DND-41 (cell line): ENCODE measurements around the gene UNC45A.

Experiments
- ATAC-seq: fragments of 200-7000 bp; cut with Tn5 transposase; 3 replicates; pipeline ENCODE4 v1.9.1; 2021; ENCODE audit warnings: low read depth; ENCODE audit not compliant: insufficient read depth
- DNase-seq: peaks from one replicate; pipeline ENCODE4 v3.0.0-alpha.2; 2020
- H2AFZ ChIP-seq: 2 replicates; pipeline ENCODE4 v1.6.0; 2012; ENCODE audit warnings: low read depth, low read length
- H3K27ac ChIP-seq: 2 replicates; pipeline ENCODE4 v1.5.1; 2012; ENCODE audit warnings: low read length, inconsistent platforms
- H3K27me3 ChIP-seq: fragments of 200-600 bp; sonication (generic); 2 replicates; pipeline ENCODE4 v1.6.0; 2012; ENCODE audit warnings: low read length, mild to moderate bottlenecking, inconsistent platforms; ENCODE audit not compliant: insufficient read depth, poor library complexity
- H3K36me3 ChIP-seq: 2 replicates; pipeline ENCODE4 v1.5.1; 2012; ENCODE audit warnings: low read length, inconsistent platforms; ENCODE audit not compliant: insufficient read depth
- H3K4me1 ChIP-seq: 2 replicates; pipeline ENCODE4 v1.5.1; 2012; ENCODE audit warnings: mild to moderate bottlenecking, low read length; ENCODE audit not compliant: insufficient read depth
- H3K4me2 ChIP-seq: 2 replicates; pipeline ENCODE4 v1.6.0; 2012; ENCODE audit warnings: mild to moderate bottlenecking, moderate library complexity, low read length, inconsistent platforms; ENCODE audit not compliant: insufficient read depth
- H3K4me3 ChIP-seq, 2 experiments: fragments of 200-600 bp in 1 of 2; shearing (Covaris generic) in 1 of 2; 2 replicates each; pipeline ENCODE4 v1.5.1; 2012 to 2016; ENCODE audit warnings: inconsistent platforms in 2 of 2, low read length in 2 of 2, mild to moderate bottlenecking in 2 of 2, low read depth in 1 of 2, moderate library complexity in 1 of 2
- H3K79me2 ChIP-seq: 2 replicates; pipeline ENCODE4 v1.6.0; 2012; ENCODE audit warnings: low read length, inconsistent platforms; ENCODE audit not compliant: insufficient read depth
- H3K9ac ChIP-seq: 2 replicates; pipeline ENCODE4 v1.6.0; 2012; ENCODE audit warnings: low read depth, mild to moderate bottlenecking, inconsistent platforms, low read length, moderate library complexity
- H3K9me3 ChIP-seq: 2 replicates; pipeline ENCODE4 v1.5.1; 2012; ENCODE audit warnings: low read length, moderate library complexity, mild to moderate bottlenecking, inconsistent platforms; ENCODE audit not compliant: insufficient read depth, severe bottlenecking
- H4K20me1 ChIP-seq: 2 replicates; pipeline ENCODE4 v1.6.0; 2012; ENCODE audit warnings: low read length; ENCODE audit not compliant: insufficient read depth
- EZH2 ChIP-seq: IDR thresholded peaks from 3 replicates; pipeline ENCODE4 v1.6.1; 2012; ENCODE audit warnings: borderline replicate concordance, low read depth, mild to moderate bottlenecking, moderate library complexity, low read length, inconsistent platforms; ENCODE audit not compliant: severe bottlenecking
- TF ChIP-seq, protein P1 (sequence below): IDR thresholded peaks from 2 replicates; pipeline ENCODE4 v1.5.1; 2012; ENCODE audit warnings: borderline replicate concordance, low read length, moderate library complexity, mild to moderate bottlenecking; ENCODE audit not compliant: poor library complexity, severe bottlenecking; ENCODE audit errors: extremely low read depth

The UNC45A gene

DNA sequence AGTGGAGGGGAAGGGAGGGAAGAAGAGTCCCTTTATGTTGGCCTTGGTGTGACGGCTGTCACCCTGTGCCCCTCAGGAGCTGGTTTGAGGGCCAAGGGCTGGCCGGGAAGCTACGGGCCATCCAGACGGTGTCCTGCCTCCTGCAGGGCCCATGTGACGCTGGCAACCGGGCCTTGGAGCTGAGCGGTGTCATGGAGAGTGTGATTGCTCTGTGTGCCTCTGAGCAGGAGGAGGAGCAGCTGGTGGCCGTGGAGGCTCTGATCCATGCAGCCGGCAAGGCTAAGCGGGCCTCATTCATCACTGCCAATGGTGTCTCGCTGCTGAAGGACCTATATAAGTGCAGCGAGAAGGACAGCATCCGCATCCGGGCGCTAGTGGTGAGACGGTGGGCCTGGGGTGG lies 11.5 kb downstream of the UNC45A start:
- no peaks in the 10 kb centered on the region for H4K20me1 ChIP-seq
- H3K4me2 ChIP-seq, result no peak overlapping the region
- no peak for ATAC-seq

DNA sequence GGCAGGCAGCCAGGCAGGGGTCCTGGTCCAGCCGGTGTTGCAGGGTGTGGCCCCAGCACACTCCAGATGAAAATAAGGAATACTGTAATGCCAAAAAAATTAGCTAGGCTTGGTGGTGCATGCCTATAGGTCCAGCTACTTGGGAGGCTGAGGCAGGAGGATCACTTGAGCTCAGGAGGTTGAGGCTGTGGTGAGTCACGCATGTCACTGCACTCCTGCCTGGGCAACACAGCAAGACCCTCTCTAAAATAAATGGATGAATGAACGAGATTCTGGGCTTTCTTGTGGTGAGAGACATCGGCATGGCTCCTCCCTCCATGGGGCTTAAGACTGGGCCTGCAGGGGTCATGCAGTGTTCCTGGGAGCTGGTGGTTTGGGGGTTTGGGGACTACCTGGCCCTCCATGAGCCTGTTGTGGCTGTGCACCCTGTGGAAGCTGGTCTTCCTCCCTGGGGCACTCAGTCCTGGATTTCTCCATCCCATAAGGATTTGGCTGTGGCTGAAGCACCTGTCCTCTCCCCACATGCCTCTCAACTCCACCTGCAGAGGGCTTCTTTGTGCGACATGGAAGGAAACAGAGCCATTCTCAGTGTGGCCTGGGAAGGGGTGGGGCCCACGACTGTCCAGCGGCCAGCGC lies 12.0 kb downstream of the UNC45A start:
- H3K9ac ChIP-seq, result no peak overlapping the region
- no peak overlapping the region for H2AFZ ChIP-seq
- H3K4me3 ChIP-seq, result no peak overlapping the region
- H3K9me3 ChIP-seq, result no peaks in the 10 kb centered on the region
- H3K4me1 ChIP-seq, result no peaks in the 10 kb centered on the region
- H3K27ac ChIP-seq, result no peak overlapping the region
- DNase-seq (no peak), ATAC-seq (no peak)
- no peak for TF ChIP-seq EZH2
- TF ChIP-seq, protein P1, sequence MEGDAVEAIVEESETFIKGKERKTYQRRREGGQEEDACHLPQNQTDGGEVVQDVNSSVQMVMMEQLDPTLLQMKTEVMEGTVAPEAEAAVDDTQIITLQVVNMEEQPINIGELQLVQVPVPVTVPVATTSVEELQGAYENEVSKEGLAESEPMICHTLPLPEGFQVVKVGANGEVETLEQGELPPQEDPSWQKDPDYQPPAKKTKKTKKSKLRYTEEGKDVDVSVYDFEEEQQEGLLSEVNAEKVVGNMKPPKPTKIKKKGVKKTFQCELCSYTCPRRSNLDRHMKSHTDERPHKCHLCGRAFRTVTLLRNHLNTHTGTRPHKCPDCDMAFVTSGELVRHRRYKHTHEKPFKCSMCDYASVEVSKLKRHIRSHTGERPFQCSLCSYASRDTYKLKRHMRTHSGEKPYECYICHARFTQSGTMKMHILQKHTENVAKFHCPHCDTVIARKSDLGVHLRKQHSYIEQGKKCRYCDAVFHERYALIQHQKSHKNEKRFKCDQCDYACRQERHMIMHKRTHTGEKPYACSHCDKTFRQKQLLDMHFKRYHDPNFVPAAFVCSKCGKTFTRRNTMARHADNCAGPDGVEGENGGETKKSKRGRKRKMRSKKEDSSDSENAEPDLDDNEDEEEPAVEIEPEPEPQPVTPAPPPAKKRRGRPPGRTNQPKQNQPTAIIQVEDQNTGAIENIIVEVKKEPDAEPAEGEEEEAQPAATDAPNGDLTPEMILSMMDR, result no peak
- no peaks in the 10 kb centered on the region for H3K27me3 ChIP-seq
- H3K4me2 ChIP-seq, result no peak overlapping the region
- H3K79me2 ChIP-seq, result no peaks in the 10 kb centered on the region
- peaks cover 85% of the 10 kb centered on the region for H3K36me3 ChIP-seq
- no peaks in the 10 kb centered on the region for H4K20me1 ChIP-seq

More for the DNA sequence above, 11.5 kb downstream of the UNC45A start:
- Histone ChIP-seq H3K36me3 (peaks cover 83% of the 10 kb centered on the region), H3K4me1 (no peaks in the 10 kb centered on the region), H2AFZ (no peak overlapping the region), H3K27me3 (no peaks in the 10 kb centered on the region), H3K9ac (no peak overlapping the region), H3K79me2 (no peaks in the 10 kb centered on the region), H3K4me3 (no peak overlapping the region), H3K9me3 (no peaks in the 10 kb centered on the region), H3K27ac (no peak overlapping the region)
- no peak for TF ChIP-seq EZH2
- TF ChIP-seq, protein P1, result no peak
- no peak for DNase-seq

DNA sequence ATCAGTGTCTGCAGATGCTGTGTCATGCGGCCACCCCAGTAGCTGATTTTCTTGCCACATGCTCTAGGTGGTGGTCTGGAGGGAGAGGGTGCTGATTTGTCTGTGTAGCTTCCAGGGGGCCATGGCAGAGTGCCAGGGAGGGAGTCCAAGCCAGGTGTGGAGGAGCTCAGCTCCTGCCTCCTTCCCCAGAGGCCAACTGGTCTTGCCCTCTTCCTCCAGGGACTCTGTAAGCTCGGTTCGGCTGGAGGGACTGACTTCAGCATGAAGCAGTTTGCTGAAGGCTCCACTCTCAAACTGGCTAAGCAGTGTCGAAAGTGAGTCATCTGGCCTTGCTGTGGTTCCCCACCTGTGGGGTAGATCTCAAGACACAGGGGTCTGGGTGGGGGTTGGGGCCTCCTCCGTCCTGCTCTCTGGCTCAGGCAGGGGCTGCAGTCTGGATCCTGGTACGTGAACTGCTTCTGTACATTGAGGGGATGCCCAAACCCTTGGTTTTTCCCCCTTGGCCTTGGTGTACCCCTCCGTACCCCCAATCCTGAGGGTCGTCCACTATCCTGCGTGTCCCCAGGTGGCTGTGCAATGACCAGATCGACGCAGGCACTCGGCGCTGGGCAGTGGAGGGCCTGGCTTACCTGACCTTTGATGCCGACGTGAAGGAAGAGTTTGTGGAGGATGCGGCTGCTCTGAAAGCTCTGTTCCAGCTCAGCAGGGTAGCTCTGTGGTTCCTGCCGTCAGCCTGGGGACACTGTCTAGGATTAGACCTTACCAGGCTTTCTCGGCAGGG lies 12.7 kb downstream of the UNC45A start:
- DNase-seq (no peak), ATAC-seq (no peak)
- TF ChIP-seq, protein P1, result no peak
- no peak for TF ChIP-seq EZH2
- no peaks in the 10 kb centered on the region for H3K79me2 ChIP-seq
- no peaks in the 10 kb centered on the region for H3K27me3 ChIP-seq
- no peak overlapping the region for H3K4me2 ChIP-seq
- no peak overlapping the region for H2AFZ ChIP-seq
- no peak overlapping the region for H3K9ac ChIP-seq
- no peaks in the 10 kb centered on the region for H3K9me3 ChIP-seq
- H3K4me3 ChIP-seq, result no peak overlapping the region
- H4K20me1 ChIP-seq, result no peaks in the 10 kb centered on the region
- no peaks in the 10 kb centered on the region for H3K4me1 ChIP-seq
- H3K27ac ChIP-seq, result no peak overlapping the region
- peaks cover 81% of the 10 kb centered on the region for H3K36me3 ChIP-seq
